LNCaP clone FGC (cell line): ENCODE measurements around the gene SEC24B.
A peak's percentile ranks its signal among the peaks of the same experiment; 100 is the strongest.
"Not testable (repeated sequence)": the region's sequence is repeated elsewhere in the genome, so short reads cannot be mapped to it uniquely, and the experiment has no call there.

ENCODE experiments used
- DNase-seq: peaks from one replicate; pipeline ENCODE4 v3.0.0-alpha.2; 2011; ENCODE audit warnings: low read depth
- H3K4me3 ChIP-seq: 2 replicates; pipeline ENCODE4 v1.5.1; 2011; ENCODE audit warnings: mild to moderate bottlenecking, low read depth, low read length, control low read depth
- CTCF ChIP-seq: IDR thresholded peaks from 2 replicates; pipeline ENCODE4 v1.5.1; 2012; ENCODE audit warnings: mild to moderate bottlenecking; ENCODE audit not compliant: control insufficient read depth, insufficient read depth; ENCODE audit errors: extremely low read depth

SEC24B gene

GRCh38 chr4:109496875-109497274, 63.3 kb downstream of the SEC24B start:
- no peak for TF ChIP-seq CTCF
- H3K4me3 ChIP-seq = no peak overlapping the region
- peak; percentile 13 for DNase-seq

GRCh38 chr4:109497511-109497910, 63.9 kb downstream of the SEC24B start:
- DNase-seq = no peak
- H3K4me3 ChIP-seq = no peak overlapping the region
- no peak for TF ChIP-seq CTCF

GRCh38 chr4:109499513-109499912, 65.9 kb downstream of the SEC24B start:
- no peak for TF ChIP-seq CTCF
- no peak for DNase-seq
- H3K4me3 ChIP-seq = no peak overlapping the region

DNA sequence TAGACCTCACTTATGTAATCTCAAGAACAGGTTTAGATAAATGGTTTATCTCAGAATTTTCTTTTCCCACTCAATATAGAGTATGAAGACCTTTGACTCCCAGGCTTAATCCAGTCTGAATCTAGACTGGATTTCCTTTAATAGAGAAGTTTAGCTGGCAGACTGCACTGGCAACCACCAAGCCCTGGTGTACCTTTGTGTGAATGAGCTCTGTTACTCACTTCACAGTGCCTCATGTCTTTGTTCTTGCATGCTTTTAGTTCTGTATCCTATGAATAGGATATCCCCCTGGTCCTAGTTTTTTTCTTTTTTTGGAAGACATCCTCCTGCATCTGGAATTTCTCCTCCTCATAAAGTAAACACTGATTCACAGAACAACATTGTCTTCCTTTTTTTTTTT, 73.3 kb downstream of the SEC24B start:
- DNase-seq = no peak
- no peak for TF ChIP-seq CTCF
- no peak overlapping the region for H3K4me3 ChIP-seq

- no peak for DNase-seq
- no peak for TF ChIP-seq CTCF
- no peak overlapping the region for H3K4me3 ChIP-seq
Measured at GRCh38 chr4:109510687-109511086, 77.1 kb downstream of the SEC24B start.

GRCh38 chr4:109511414-109511813, 77.8 kb downstream of the SEC24B start:
- TF ChIP-seq CTCF = no peak
- peak; percentile 32 for DNase-seq
- H3K4me3 ChIP-seq = no peak overlapping the region

GRCh38 chr4:109513368-109513767, 79.8 kb downstream of the SEC24B start:
- H3K4me3 ChIP-seq, DNase-seq: not testable (repeated sequence)

- no peak for TF ChIP-seq CTCF
- no peak overlapping the region for H3K4me3 ChIP-seq
- DNase-seq = no peak
Measured at GRCh38 chr4:109532182-109532581, 98.6 kb downstream of the SEC24B start.
